Endothelial cell of umbilical vein (primary cell): Measurements from ENCODE around the gene GDF11. TPM values are rescaled to one million over a fixed set of nuclear protein-coding genes. Genes with fewer than 3 reads are reported as not detected.

ENCODE experiments used
- BruUV-seq: library from RNA; stranded (reverse); fragments of 400-500 nt; replicated peaks from 2 replicates; lab custom pipeline; 2021; lab: Mats Ljungman, UMichigan
- CTCF ChIA-PET: fragments of 300-600, 350-600 bp; sonication (Branson Sonifier 250); formaldehyde crosslinking; loops from one replicate; lab custom pipeline; 2021; ENCODE audit warnings: antibody characterized with exemption, inconsistent platforms; lab: Charles Lee
- POLR2A ChIA-PET: fragments of 300-600, 350-600 bp; sonication (Branson Sonifier 250); formaldehyde crosslinking; loops from one replicate; lab custom pipeline; 2021; ENCODE audit warnings: antibody characterized with exemption, inconsistent platforms; lab: Charles Lee
- DNase-seq: peaks from one replicate; pipeline ENCODE4 v3.0.0-alpha.2; 2011; ENCODE audit warnings: low read depth, low spot score
- FAIRE-seq: peaks from 2 replicates; lab custom pipeline; 2011; peaks lifted over from hg19 to GRCh38; lab: Jason Lieb, UNC
- H2AFZ ChIP-seq: 2 replicates; pipeline ENCODE4 v1.6.0; 2012; ENCODE audit warnings: low read depth, low read length, control low read depth, inconsistent platforms
- H3K27ac ChIP-seq: 2 replicates; pipeline ENCODE4 v1.5.1; 2011; ENCODE audit warnings: low read depth, mild to moderate bottlenecking, control low read depth, low read length, moderate library complexity; ENCODE audit not compliant: insufficient read depth
- H3K27me3 ChIP-seq, 2 experiments: 2 replicates each; pipeline versions ENCODE4 v1.6.0 to v1.6.1; 2011; ENCODE audit warnings: low read length in 2 of 2, mixed read lengths in 1 of 2; ENCODE audit not compliant: control insufficient read depth in 2 of 2, insufficient read depth in 2 of 2
- H3K36me3 ChIP-seq, 2 experiments: 2 replicates in 1 of 2; 3 replicates in 1 of 2; pipeline ENCODE4 v1.5.1; 2011; ENCODE audit warnings: low read length in 2 of 2, mild to moderate bottlenecking in 1 of 2, moderate library complexity in 1 of 2; ENCODE audit not compliant: control insufficient read depth in 2 of 2, insufficient read depth in 2 of 2; ENCODE audit errors: extremely low read depth in 1 of 2
- H3K4me1 ChIP-seq: 3 replicates; pipeline ENCODE4 v1.5.1; 2011; ENCODE audit warnings: mild to moderate bottlenecking, low read length; ENCODE audit not compliant: control insufficient read depth, insufficient read depth; ENCODE audit errors: extremely low read depth
- H3K4me2 ChIP-seq: 2 replicates; pipeline ENCODE4 v1.6.1; 2011; ENCODE audit warnings: low read length, control low read depth, mixed read lengths; ENCODE audit not compliant: insufficient read depth
- H3K4me3 ChIP-seq, 3 experiments: fragments of 200-600 bp in 1 of 3; sonication (generic), shearing (Covaris generic) in 1 of 3; replicated peaks in 1 of 3; 2 replicates each; pipeline ENCODE4 v1.5.1; 2011 to 2016; ENCODE audit warnings: control low read depth in 3 of 3, low read length in 3 of 3, mild to moderate bottlenecking in 2 of 3, inconsistent platforms in 1 of 3, low read depth in 1 of 3, moderate library complexity in 1 of 3; ENCODE audit not compliant: insufficient read depth in 1 of 3
- H3K79me2 ChIP-seq: 2 replicates; pipeline ENCODE4 v1.6.0; 2012; ENCODE audit warnings: low read length, inconsistent platforms; ENCODE audit not compliant: control insufficient read depth, insufficient read depth
- H3K9ac ChIP-seq: replicated peaks from 2 replicates; pipeline ENCODE3; 2011; ENCODE audit warnings: low read length, control low read depth; ENCODE audit not compliant: insufficient read depth; ENCODE audit errors: extremely low read depth
- H3K9me1 ChIP-seq: replicated peaks from 3 replicates; pipeline ENCODE4 v1.6.0; 2011; ENCODE audit warnings: mild to moderate bottlenecking, low read length; ENCODE audit not compliant: control insufficient read depth, insufficient read depth; ENCODE audit errors: extremely low read depth
- H3K9me3 ChIP-seq: replicated peaks from 2 replicates; pipeline ENCODE4 v1.5.1; 2012; ENCODE audit warnings: low read length, inconsistent platforms; ENCODE audit not compliant: control insufficient read depth, insufficient read depth
- H4K20me1 ChIP-seq: replicated peaks from 2 replicates; pipeline ENCODE3; 2011; ENCODE audit warnings: mild to moderate bottlenecking, low read length; ENCODE audit not compliant: control insufficient read depth, insufficient read depth; ENCODE audit errors: extremely low read depth
- CTCF ChIP-seq, 2 donors: IDR thresholded peaks; 1 replicate in 1 of 2; 2 replicates in 1 of 2; pipeline ENCODE4 v1.5.1; 2011; ENCODE audit warnings: low read length in 2 of 2, mild to moderate bottlenecking in 2 of 2, moderate library complexity in 2 of 2, control low read depth in 1 of 2, inconsistent platforms in 1 of 2, low read depth in 1 of 2; ENCODE audit not compliant: insufficient read depth in 1 of 2; ENCODE audit errors: extremely low read depth in 1 of 2
- EZH2 ChIP-seq: IDR thresholded peaks from 2 replicates; pipeline ENCODE4 v1.6.1; 2012; ENCODE audit warnings: borderline replicate concordance, low read depth, mild to moderate bottlenecking, moderate library complexity, low read length, inconsistent platforms; ENCODE audit not compliant: severe bottlenecking
- FOS ChIP-seq: IDR thresholded peaks from 2 replicates; pipeline ENCODE4 v1.6.1; 2011; ENCODE audit warnings: mild to moderate bottlenecking, low read length, moderate library complexity, borderline replicate concordance; ENCODE audit not compliant: insufficient read depth
- GATA2 ChIP-seq: IDR thresholded peaks from 2 replicates; pipeline ENCODE4 v1.7.0; 2011; ENCODE audit warnings: low read depth, mild to moderate bottlenecking, moderate library complexity, mixed read lengths, low read length; ENCODE audit not compliant: insufficient read length, insufficient read depth
- JUN ChIP-seq: IDR thresholded peaks from 2 replicates; pipeline ENCODE4 v1.6.1; 2011; ENCODE audit warnings: borderline replicate concordance, low read depth; ENCODE audit not compliant: insufficient read length, insufficient read depth
- MYC ChIP-seq: IDR thresholded peaks from one replicate; pipeline ENCODE4 v1.6.1; 2011; ENCODE audit warnings: mild to moderate bottlenecking, low read depth, low read length
- POLR2A ChIP-seq: IDR thresholded peaks from 2 replicates; pipeline ENCODE4 v1.6.1; 2012; ENCODE audit warnings: low read depth, mild to moderate bottlenecking, control low read depth, low read length
- POLR2AphosphoS5 ChIP-seq: IDR thresholded peaks from 2 replicates; pipeline ENCODE4 v1.6.1; 2012; ENCODE audit warnings: low read depth, mild to moderate bottlenecking, control low read depth, low read length, moderate library complexity; ENCODE audit not compliant: insufficient read depth
- dilution Hi-C: fragments of 300-500 bp; cut with MboI; formaldehyde crosslinking; loops from one replicate; pipeline ENCODE4 v1.15.0; 2019; ENCODE audit warnings: low sequenced_read_pairs; ENCODE audit not compliant: extremely low pct_ligation_motif_present
- intact Hi-C: fragments of 100-400 bp; cut with micrococcal nuclease; formaldehyde crosslinking; loops from one replicate; pipeline ENCODE4 v1.10.0; 2022
- polyA plus RNA-seq, 4 experiments: library from polyadenylated mRNA; depleted of rRNA in 3 of 4; stranded (reverse) in 3 of 4; unstranded in 1 of 4; fragments of >200 nt; gene quantifications; 2 replicates each; pipeline versions ENCODE4 v1.2.1 to v1.2.3, GENCODE V29; 2011 to 2012; ENCODE audit warnings: missing spikeins in 1 of 4
- total RNA-seq: library from RNA; stranded (reverse); gene quantifications from 2 replicates; pipeline ENCODE4 v1.2.3, GENCODE V29; 2021
- TF ChIP-seq, protein P1 (sequence below): IDR thresholded peaks from 2 replicates; pipeline ENCODE4 v1.6.1; 2011; ENCODE audit not compliant: insufficient read depth, insufficient read length

GDF11 gene
- total and polyA plus RNA-seq, 2 donors (not counting 3 experiments of a cell fraction or from before 2014, with no cell fraction given): 10.0 to 18.7 TPM

DNA sequence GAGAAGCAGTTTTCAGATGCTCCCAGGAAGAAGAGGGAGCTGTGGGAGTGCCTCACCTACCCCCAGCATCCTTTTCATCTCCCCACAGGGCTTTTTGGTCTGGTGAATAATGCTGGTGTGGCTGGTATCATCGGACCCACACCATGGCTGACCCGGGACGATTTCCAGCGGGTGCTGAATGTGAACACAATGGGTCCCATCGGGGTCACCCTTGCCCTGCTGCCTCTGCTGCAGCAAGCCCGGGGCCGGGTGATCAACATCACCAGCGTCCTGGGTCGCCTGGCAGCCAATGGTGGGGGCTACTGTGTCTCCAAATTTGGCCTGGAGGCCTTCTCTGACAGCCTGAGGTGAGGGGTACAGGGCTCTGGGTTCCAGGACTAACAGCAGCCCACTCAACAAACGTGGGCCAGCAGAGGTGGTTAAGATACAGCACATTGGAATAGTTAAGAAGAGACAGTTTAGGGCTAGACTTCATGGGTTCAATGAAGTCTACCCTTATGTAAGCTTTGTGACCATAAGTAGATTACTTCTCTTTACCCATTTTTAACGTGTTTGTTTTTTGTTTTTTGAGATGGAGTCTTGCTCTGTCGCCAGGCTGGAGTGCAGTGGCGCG, 21.2 kb upstream of the GDF11 start:
- Histone ChIP-seq H3K79me2 (peaks cover 9% of the 10 kb centered on the region), H3K27ac (no peak overlapping the region), H3K4me1 (peaks cover 22% of the 10 kb centered on the region), H3K4me3 (no peak overlapping the region), H3K9me1 (no peaks in the 10 kb centered on the region), H2AFZ (no peak overlapping the region), H3K4me2 (no peak overlapping the region), H3K36me3 (peaks cover 12 to 21% of the 10 kb centered on the region in 2 experiments), H3K27me3 (no peaks in the 10 kb centered on the region), H3K9ac (no peak overlapping the region), H4K20me1 (no peaks in the 10 kb centered on the region), H3K9me3 (no peaks in the 10 kb centered on the region)
- ChIA-PET POLR2A (no interaction called here), CTCF (interaction anchor here (0.6 to 11.1 kb wide), 19 partner anchors 8 to 533 kb away, joined by 3 to 151 read pairs (median 4); partner anchors contain the start of genes CD63 and ITGA7)
- dilution Hi-C loops (no loop called here), intact Hi-C loops (loop anchor here (1.0 to 5.0 kb wide), 3 partner anchors 65 to 534 kb away; no protein-coding TSS in a partner anchor)
- TF ChIP-seq FOS: no peak
- no peak for TF ChIP-seq CTCF (IDR thresholded peaks at IDR 0.05; ENCODE audit: extremely low read depth in 1 of 2, insufficient read depth in 1 of 2, low read depth in 1 of 2, low read length in 2 of 2)
- no peak for TF ChIP-seq GATA2
- TF ChIP-seq MYC: no peak
- no peak for TF ChIP-seq POLR2AphosphoS5
- TF ChIP-seq, protein P1, sequence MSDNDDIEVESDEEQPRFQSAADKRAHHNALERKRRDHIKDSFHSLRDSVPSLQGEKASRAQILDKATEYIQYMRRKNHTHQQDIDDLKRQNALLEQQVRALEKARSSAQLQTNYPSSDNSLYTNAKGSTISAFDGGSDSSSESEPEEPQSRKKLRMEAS: no peak
- TF ChIP-seq POLR2A: no peak
- TF ChIP-seq JUN: no peak
- TF ChIP-seq EZH2: no peak
- no peak for DNase-seq
- BruUV-seq: no TSS peak
- no peak for FAIRE-seq
